Glutamatergic neuron (in vitro differentiated cells): ENCODE data around the gene ASAP3. TPM values are rescaled to one million over a fixed set of nuclear protein-coding genes. Genes with fewer than 3 reads are reported as not detected.
"Not testable (repeated sequence)": the region's sequence is repeated elsewhere in the genome, so short reads cannot be mapped to it uniquely, and the experiment has no call there.

Experiments
- DNase-seq: peaks from one replicate; pipeline ENCODE4 v3.0.0; 2022
- H3K27ac Mint-ChIP-seq: one replicate; pipeline ENCODE4 v1.8.0; 2020; ENCODE audit warnings: mild to moderate bottlenecking, mixed read lengths, inconsistent platforms; ENCODE audit not compliant: unreplicated experiment
- H3K27me3 Mint-ChIP-seq: one replicate; pipeline ENCODE4 v1.8.0; 2020; ENCODE audit warnings: mild to moderate bottlenecking, moderate library complexity, mixed read lengths, inconsistent platforms; ENCODE audit not compliant: unreplicated experiment
- H3K36me3 Mint-ChIP-seq: one replicate; pipeline ENCODE4 v1.8.0; 2020; ENCODE audit warnings: mild to moderate bottlenecking, mixed read lengths, inconsistent platforms; ENCODE audit not compliant: unreplicated experiment
- H3K4me1 Mint-ChIP-seq: one replicate; pipeline ENCODE4 v1.8.0; 2020; ENCODE audit warnings: mild to moderate bottlenecking, low read depth, mixed read lengths, inconsistent platforms; ENCODE audit not compliant: unreplicated experiment
- H3K4me3 Mint-ChIP-seq: one replicate; pipeline ENCODE4 v1.8.0; 2020; ENCODE audit warnings: mild to moderate bottlenecking, mixed read lengths, inconsistent platforms; ENCODE audit not compliant: unreplicated experiment
- H3K9me3 Mint-ChIP-seq: one replicate; pipeline ENCODE4 v1.8.0; 2020; ENCODE audit warnings: mild to moderate bottlenecking, moderate library complexity, mixed read lengths, inconsistent platforms; ENCODE audit not compliant: unreplicated experiment
- CTCF ChIP-seq: fragments of 200-600 bp; sonication (generic); IDR thresholded peaks from one replicate; pipeline ENCODE4 v1.5.0; 2021; ENCODE audit not compliant: partially characterized antibody, unreplicated experiment
- total RNA-seq: library from RNA; stranded (reverse); fragmentation: NEBNext Ultra II Directional; extraction: Animal tissue kit (Norgen Biotek cat#: 25700); gene quantifications from one replicate; pipeline ENCODE4 v1.2.1, GENCODE V29; 2021; ENCODE audit not compliant: unreplicated experiment

Gene ASAP3
- total RNA-seq, 1 donor from 2014 or later, result 53.5 TPM

GRCh38 chr1:23515905-23516304 is 31.9 kb upstream of the ASAP3 start:
- no peaks in the 10 kb centered on the region for H3K36me3 Mint-ChIP-seq
- H3K27me3 Mint-ChIP-seq, result peaks cover 4% of the 10 kb centered on the region
- H3K4me1 Mint-ChIP-seq, result no peaks in the 10 kb centered on the region
- DNase-seq, result no peak
- peaks cover 1% of the 10 kb centered on the region for H3K9me3 Mint-ChIP-seq
- H3K27ac Mint-ChIP-seq, result no peak overlapping the region
- TF ChIP-seq CTCF, result no peak
- H3K4me3 Mint-ChIP-seq, result no peak overlapping the region

- Mint-ChIP-seq H3K27me3 (peaks cover 4% of the 10 kb centered on the region), H3K4me3 (no peak overlapping the region), H3K4me1 (no peaks in the 10 kb centered on the region), H3K36me3 (no peaks in the 10 kb centered on the region), H3K9me3 (peaks cover 5% of the 10 kb centered on the region), H3K27ac (no peak overlapping the region)
- TF ChIP-seq CTCF, result no peak
- DNase-seq, result no peak
Observed at GRCh38 chr1:23514111-23514679, 30.2 kb upstream of the ASAP3 start.

GRCh38 chr1:23509896-23510295 is 25.9 kb upstream of the ASAP3 start:
- no peaks in the 10 kb centered on the region for H3K36me3 Mint-ChIP-seq
- H3K27me3 Mint-ChIP-seq, result no peaks in the 10 kb centered on the region
- peaks cover 7% of the 10 kb centered on the region for H3K9me3 Mint-ChIP-seq
- H3K4me3 Mint-ChIP-seq, result no peak overlapping the region
- H3K27ac Mint-ChIP-seq, result no peak overlapping the region
- TF ChIP-seq CTCF, result no peak
- DNase-seq, result no peak
- peaks cover 15% of the 10 kb centered on the region for H3K4me1 Mint-ChIP-seq

- no peaks in the 10 kb centered on the region for H3K27me3 Mint-ChIP-seq
- no peak for TF ChIP-seq CTCF
- no peak overlapping the region for H3K4me3 Mint-ChIP-seq
- peaks cover 7% of the 10 kb centered on the region for H3K9me3 Mint-ChIP-seq
- no peaks in the 10 kb centered on the region for H3K36me3 Mint-ChIP-seq
- peak overlapping the region; percentile 54 for H3K27ac Mint-ChIP-seq
- H3K4me1 Mint-ChIP-seq, result peaks cover 17% of the 10 kb centered on the region
- no peak for DNase-seq
Observed at GRCh38 chr1:23506376-23507107, 22.6 kb upstream of the ASAP3 start.

GRCh38 chr1:23505851-23506250 is 21.9 kb upstream of the ASAP3 start:
- Mint-ChIP-seq H3K27ac (peak overlapping the region; percentile 54), H3K27me3 (no peaks in the 10 kb centered on the region), H3K4me3 (no peak overlapping the region), H3K9me3 (peaks cover 5% of the 10 kb centered on the region), H3K36me3 (no peaks in the 10 kb centered on the region), H3K4me1 (peaks cover 17% of the 10 kb centered on the region)
- DNase-seq, result no peak
- TF ChIP-seq CTCF, result no peak

- H3K36me3 Mint-ChIP-seq, H3K4me3 Mint-ChIP-seq, H3K27me3 Mint-ChIP-seq, H3K9me3 Mint-ChIP-seq, H3K27ac Mint-ChIP-seq: not testable (repeated sequence)
- peak; percentile 44 for DNase-seq
- H3K4me1 Mint-ChIP-seq, result peaks cover 17% of the 10 kb centered on the region
Observed at GRCh38 chr1:23504156-23504555, 20.2 kb upstream of the ASAP3 start.
